Activated effector memory CD4-positive, alpha-beta T cell treated with Interleukin-2 at 50 U/mL for 16 hours (primary cell): ENCODE measurements around the gene GMPR2.

Source experiments
- DNase-seq: peaks from one replicate; pipeline ENCODE4 v3.0.0-alpha.2; 2020

GMPR2 gene

GRCh38 chr14:24254630-24255392 lies 22.1 kb downstream of the GMPR2 start:
- DNase-seq = no peak

- no peak for DNase-seq
These were observed 22.7 kb downstream of the GMPR2 start for GRCh38 chr14:24255438-24255837.

GRCh38 chr14:24255931-24256711 lies 23.4 kb downstream of the GMPR2 start:
- DNase-seq = no peak

GRCh38 chr14:24256960-24257359 lies 24.2 kb downstream of the GMPR2 start:
- no peak for DNase-seq

- DNase-seq = no peak
These were observed 25.4 kb downstream of the GMPR2 start for GRCh38 chr14:24258119-24258518.

- no peak for DNase-seq
These were observed 26.0 kb downstream of the GMPR2 start for GRCh38 chr14:24258548-24259265.

GRCh38 chr14:24259282-24260025 lies 26.7 kb downstream of the GMPR2 start:
- DNase-seq = no peak

GRCh38 chr14:24260026-24260779 lies 27.5 kb downstream of the GMPR2 start:
- DNase-seq = no peak

- DNase-seq = no peak
These were observed 28.0 kb downstream of the GMPR2 start for GRCh38 chr14:24260780-24261157.

- no peak for DNase-seq
These were observed 28.7 kb downstream of the GMPR2 start for GRCh38 chr14:24261256-24261968.

- no peak for DNase-seq
These were observed 29.2 kb downstream of the GMPR2 start for GRCh38 chr14:24261969-24262327.

- DNase-seq = no peak
These were observed 30.3 kb downstream of the GMPR2 start, which contains the start of gene TGM1 for GRCh38 chr14:24262821-24263733. TSS of gene TGM1 (minus strand) at chr14:24263177. CDS start at chr14:24262352, 825 bp downstream.

- DNase-seq = no peak
These were observed 31.1 kb downstream of the GMPR2 start for GRCh38 chr14:24263848-24264247.

- no peak for DNase-seq
These were observed 31.6 kb downstream of the GMPR2 start for GRCh38 chr14:24264298-24264697.

- DNase-seq = no peak
These were observed 33.9 kb downstream of the GMPR2 start for GRCh38 chr14:24266344-24267244.

GRCh38 chr14:24267516-24267915 lies 34.8 kb downstream of the GMPR2 start:
- no peak for DNase-seq

- DNase-seq = no peak
These were observed 35.5 kb downstream of the GMPR2 start for GRCh38 chr14:24268225-24268624.

GRCh38 chr14:24269368-24269767 lies 36.6 kb downstream of the GMPR2 start:
- DNase-seq = no peak

- no peak for DNase-seq
These were observed 37.3 kb downstream of the GMPR2 start for GRCh38 chr14:24269910-24270536.
